PC-9 (cell line): Measurements from ENCODE around the gene HTRA3. TPM values are rescaled to one million over a fixed set of nuclear protein-coding genes. Genes with fewer than 3 reads are reported as not detected.

Experiments
- BruUV-seq: library from RNA; stranded (reverse); fragments of 400-500 nt; replicated peaks from 2 replicates; lab custom pipeline; 2021; lab: Mats Ljungman, UMichigan
- CTCF ChIA-PET: fragments of 300-600 bp; sonication (Branson Sonifier 250); formaldehyde crosslinking; loops from one replicate; lab custom pipeline; 2022; ENCODE audit warnings: antibody characterized with exemption; lab: Charles Lee
- POLR2A ChIA-PET: fragments of 300-600 bp; sonication (Branson Sonifier 250); formaldehyde crosslinking; loops from one replicate; lab custom pipeline; 2022; ENCODE audit warnings: antibody characterized with exemption; ENCODE audit not compliant: unreplicated experiment; lab: Charles Lee
- DNase-seq, 2 experiments: peaks; one replicate each; pipeline versions ENCODE4 v3.0.0 to v3.0.0-alpha.2; 2015 to 2022; ENCODE audit warnings: mixed read lengths in 1 of 2
- H2AFZ ChIP-seq: fragments of 200-600 bp; sonication (generic); 2 replicates; pipeline ENCODE4 v1.8.1; 2017; ENCODE audit warnings: antibody characterized with exemption
- H3F3A ChIP-seq: fragments of 200-600 bp; sonication (generic); 2 replicates; pipeline ENCODE4 v1.8.1; 2017; ENCODE audit warnings: antibody characterized with exemption, mild to moderate bottlenecking, low read depth; ENCODE audit not compliant: insufficient read depth
- H3K27ac ChIP-seq: fragments of 200-600 bp; sonication (generic); 2 replicates; pipeline ENCODE4 v1.6.1; 2016; ENCODE audit warnings: mixed run types
- H3K27me3 ChIP-seq: fragments of 200-600 bp; sonication (generic); 2 replicates; pipeline ENCODE4 v1.6.1; 2016; ENCODE audit warnings: low read depth, mixed run types; ENCODE audit not compliant: insufficient read depth
- H3K36me3 ChIP-seq: fragments of 200-600 bp; sonication (generic); 2 replicates; pipeline ENCODE4 v1.6.1; 2016; ENCODE audit warnings: low read depth, mixed run types
- H3K4me1 ChIP-seq: fragments of 200-600 bp; sonication (generic); replicated peaks from 2 replicates; pipeline ENCODE4 v1.6.1; 2016; ENCODE audit warnings: mixed run types; ENCODE audit not compliant: insufficient read depth
- H3K4me2 ChIP-seq: fragments of 200-600 bp; sonication (generic); 2 replicates; pipeline ENCODE4 v1.6.1; 2017; ENCODE audit warnings: mixed run types
- H3K4me3 ChIP-seq: fragments of 200-600 bp; sonication (generic); 2 replicates; pipeline ENCODE4 v1.6.1; 2016; ENCODE audit warnings: mixed run types
- H3K79me2 ChIP-seq: fragments of 200-600 bp; sonication (generic); 2 replicates; pipeline ENCODE4 v1.6.1; 2017; ENCODE audit warnings: low read depth, mixed run types
- H3K9me2 ChIP-seq: fragments of 200-600 bp; sonication (generic); 2 replicates; pipeline ENCODE4 v1.8.1; 2017; ENCODE audit warnings: mild to moderate bottlenecking; ENCODE audit not compliant: insufficient read depth
- H3K9me3 ChIP-seq: fragments of 200-600 bp; sonication (generic); 2 replicates; pipeline ENCODE4 v1.8.1; 2016; ENCODE audit warnings: low read depth; ENCODE audit not compliant: insufficient read depth
- H4K20me1 ChIP-seq: fragments of 200-600 bp; sonication (generic); 2 replicates; pipeline ENCODE4 v1.8.1; 2017; ENCODE audit not compliant: insufficient read depth
- EZH2 ChIP-seq: fragments of 200-600 bp; sonication (generic); IDR thresholded peaks from 2 replicates; pipeline ENCODE4 v1.8.0; 2017; ENCODE audit warnings: antibody characterized with exemption, low read depth
- intact Hi-C: fragments of 100-400 bp; cut with micrococcal nuclease; formaldehyde crosslinking; loops from one replicate; pipeline ENCODE4 v1.10.0; 2022; ENCODE audit not compliant: unreplicated experiment
- total RNA-seq: library from RNA; stranded (reverse); gene quantifications from 2 replicates; pipeline ENCODE4 v1.2.3, GENCODE V29; 2021
- TF ChIP-seq, protein P1 (sequence below): fragments of 200-600 bp; sonication (generic); conservative IDR thresholded peaks from 2 replicates; pipeline ENCODE4 v1.6.1; 2017; ENCODE audit warnings: mixed run types, antibody characterized with exemption, mild to moderate bottlenecking, moderate library complexity

HTRA3 gene
- total RNA-seq, 1 experiment from 2014 or later = 14.1 TPM

DNA sequence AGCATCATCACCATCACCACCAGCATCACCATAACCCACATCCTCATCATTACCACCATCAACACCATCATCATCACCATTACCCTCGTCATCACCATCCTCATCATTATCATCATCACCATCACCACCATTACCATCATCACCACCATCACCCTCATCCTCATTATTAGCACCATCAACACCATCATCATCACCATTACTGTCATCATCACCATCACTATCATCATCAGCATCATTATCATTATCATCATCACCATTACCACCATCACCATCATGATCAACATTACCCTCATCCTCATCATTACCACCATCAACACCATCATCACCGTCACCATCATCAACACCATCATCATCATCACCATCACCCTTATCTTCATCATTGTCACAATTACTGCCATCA is 51.7 kb downstream of the HTRA3 start:
- H3K4me3 ChIP-seq = no peak overlapping the region
- no peaks in the 10 kb centered on the region for H3K79me2 ChIP-seq
- no peak overlapping the region for H3K27ac ChIP-seq
- no peak overlapping the region for H3K4me2 ChIP-seq
- H3K27me3 ChIP-seq = no peaks in the 10 kb centered on the region
- no TSS peak for BruUV-seq
- no peak overlapping the region for H2AFZ ChIP-seq
- no peaks in the 10 kb centered on the region for H3K36me3 ChIP-seq
- H3K9me3 ChIP-seq = no peaks in the 10 kb centered on the region
- TF ChIP-seq, protein P1, sequence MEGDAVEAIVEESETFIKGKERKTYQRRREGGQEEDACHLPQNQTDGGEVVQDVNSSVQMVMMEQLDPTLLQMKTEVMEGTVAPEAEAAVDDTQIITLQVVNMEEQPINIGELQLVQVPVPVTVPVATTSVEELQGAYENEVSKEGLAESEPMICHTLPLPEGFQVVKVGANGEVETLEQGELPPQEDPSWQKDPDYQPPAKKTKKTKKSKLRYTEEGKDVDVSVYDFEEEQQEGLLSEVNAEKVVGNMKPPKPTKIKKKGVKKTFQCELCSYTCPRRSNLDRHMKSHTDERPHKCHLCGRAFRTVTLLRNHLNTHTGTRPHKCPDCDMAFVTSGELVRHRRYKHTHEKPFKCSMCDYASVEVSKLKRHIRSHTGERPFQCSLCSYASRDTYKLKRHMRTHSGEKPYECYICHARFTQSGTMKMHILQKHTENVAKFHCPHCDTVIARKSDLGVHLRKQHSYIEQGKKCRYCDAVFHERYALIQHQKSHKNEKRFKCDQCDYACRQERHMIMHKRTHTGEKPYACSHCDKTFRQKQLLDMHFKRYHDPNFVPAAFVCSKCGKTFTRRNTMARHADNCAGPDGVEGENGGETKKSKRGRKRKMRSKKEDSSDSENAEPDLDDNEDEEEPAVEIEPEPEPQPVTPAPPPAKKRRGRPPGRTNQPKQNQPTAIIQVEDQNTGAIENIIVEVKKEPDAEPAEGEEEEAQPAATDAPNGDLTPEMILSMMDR = no peak
- TF ChIP-seq EZH2 = no peak
- ChIA-PET POLR2A (no interaction called here), CTCF (no interaction called here)
- peaks cover 6% of the 10 kb centered on the region; the same call in 1 of the 2 replicates for H3K4me1 ChIP-seq
- H3K9me2 ChIP-seq = no peaks in the 10 kb centered on the region
- no peak for DNase-seq
- intact Hi-C loops = no loop called here
- no peaks in the 10 kb centered on the region for H3F3A ChIP-seq
- no peaks in the 10 kb centered on the region for H4K20me1 ChIP-seq

GRCh38 chr4:8321771-8322170 is 52.2 kb downstream of the HTRA3 start:
- no peak overlapping the region for H3K4me3 ChIP-seq
- no peak overlapping the region for H3K4me2 ChIP-seq
- DNase-seq = no peak
- H3K9me2 ChIP-seq = no peaks in the 10 kb centered on the region
- H2AFZ ChIP-seq = no peak overlapping the region
- H3K4me1 ChIP-seq = peaks cover under 1% of the 10 kb centered on the region; the same call in 1 of the 2 replicates
- ChIA-PET POLR2A (no interaction called here), CTCF (no interaction called here)
- intact Hi-C loops = no loop called here
- no peaks in the 10 kb centered on the region for H3K79me2 ChIP-seq
- no peaks in the 10 kb centered on the region for H3K27me3 ChIP-seq
- no peaks in the 10 kb centered on the region for H3K9me3 ChIP-seq
- no peaks in the 10 kb centered on the region for H4K20me1 ChIP-seq
- no peaks in the 10 kb centered on the region for H3F3A ChIP-seq
- no peak for TF ChIP-seq EZH2
- TF ChIP-seq, protein P1 = no peak
- no TSS peak for BruUV-seq
- H3K36me3 ChIP-seq = no peaks in the 10 kb centered on the region
- H3K27ac ChIP-seq = no peak overlapping the region

DNA sequence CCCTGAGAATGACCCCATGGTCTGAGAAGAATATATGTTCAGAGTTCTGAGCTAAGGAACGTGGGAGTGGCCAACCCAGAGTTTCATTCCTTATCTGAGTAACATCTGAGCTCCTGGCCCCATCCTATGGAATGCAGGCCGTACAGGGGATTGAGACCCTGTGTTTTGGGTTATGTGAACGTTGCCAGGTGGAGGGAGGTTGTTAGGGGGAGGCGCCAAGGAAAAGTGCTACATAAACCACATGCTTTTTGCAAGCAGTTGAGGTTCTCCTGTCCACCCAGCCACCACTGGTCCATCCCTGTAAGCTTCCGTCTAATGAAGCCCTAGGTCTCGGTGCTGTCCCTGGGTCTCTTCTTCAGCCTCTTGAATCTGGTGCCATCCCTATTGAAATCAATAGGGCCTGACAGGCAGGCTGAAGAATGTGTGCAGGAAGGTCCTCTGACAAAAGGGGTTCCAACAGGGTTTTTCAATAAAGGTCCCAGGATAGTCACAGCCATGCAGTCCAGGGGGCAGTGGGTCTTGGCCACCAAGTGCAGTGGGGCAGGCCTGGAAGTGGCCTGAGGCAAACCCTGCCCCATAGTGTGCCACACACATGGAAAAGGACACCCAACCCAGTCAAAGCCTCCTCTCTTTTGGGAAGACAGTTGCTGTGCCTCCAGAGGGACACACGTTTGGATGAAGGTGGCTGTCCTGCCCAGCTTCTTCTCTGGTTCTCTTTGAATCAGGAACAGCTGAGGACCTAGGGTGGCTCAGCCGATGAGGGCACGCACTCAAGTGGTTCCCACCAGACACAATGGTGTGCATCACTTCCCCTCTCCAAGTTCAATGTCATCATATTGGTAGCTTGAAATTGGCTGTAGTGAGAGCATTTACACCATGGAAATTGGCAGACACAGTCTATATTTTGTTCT is 53.5 kb downstream of the HTRA3 start:
- Histone ChIP-seq H3K4me3 (no peak overlapping the region), H3K4me1 (no peaks in the 10 kb centered on the region), H3K36me3 (no peaks in the 10 kb centered on the region), H2AFZ (no peak overlapping the region), H4K20me1 (no peaks in the 10 kb centered on the region), H3K79me2 (no peaks in the 10 kb centered on the region), H3K4me2 (no peak overlapping the region), H3K27ac (no peak overlapping the region), H3K9me2 (no peaks in the 10 kb centered on the region), H3K27me3 (no peaks in the 10 kb centered on the region), H3K9me3 (no peaks in the 10 kb centered on the region), H3F3A (no peaks in the 10 kb centered on the region)
- TF ChIP-seq, protein P1 = no peak
- TF ChIP-seq EZH2 = no peak
- ChIA-PET POLR2A (no interaction called here), CTCF (no interaction called here)
- BruUV-seq = no TSS peak
- intact Hi-C loops = no loop called here
- no peak for DNase-seq
